ENCODE data around the gene FTO.

GRCh38 chr16:53730693-53731092 is 26.7 kb downstream of the FTO start:
- TF ChIP-seq JUN (CRISPR knock-in tag; IDR thresholded peaks at IDR 0.05), result no peak
- TF ChIP-seq CTCF (IDR thresholded peaks at IDR 0.05), result no peak
- TF ChIP-seq NFYB (CRISPR knock-in tag; conservative IDR thresholded peaks at IDR 0.05; ENCODE audit: low read depth), result no peak
- TF ChIP-seq, protein P1, sequence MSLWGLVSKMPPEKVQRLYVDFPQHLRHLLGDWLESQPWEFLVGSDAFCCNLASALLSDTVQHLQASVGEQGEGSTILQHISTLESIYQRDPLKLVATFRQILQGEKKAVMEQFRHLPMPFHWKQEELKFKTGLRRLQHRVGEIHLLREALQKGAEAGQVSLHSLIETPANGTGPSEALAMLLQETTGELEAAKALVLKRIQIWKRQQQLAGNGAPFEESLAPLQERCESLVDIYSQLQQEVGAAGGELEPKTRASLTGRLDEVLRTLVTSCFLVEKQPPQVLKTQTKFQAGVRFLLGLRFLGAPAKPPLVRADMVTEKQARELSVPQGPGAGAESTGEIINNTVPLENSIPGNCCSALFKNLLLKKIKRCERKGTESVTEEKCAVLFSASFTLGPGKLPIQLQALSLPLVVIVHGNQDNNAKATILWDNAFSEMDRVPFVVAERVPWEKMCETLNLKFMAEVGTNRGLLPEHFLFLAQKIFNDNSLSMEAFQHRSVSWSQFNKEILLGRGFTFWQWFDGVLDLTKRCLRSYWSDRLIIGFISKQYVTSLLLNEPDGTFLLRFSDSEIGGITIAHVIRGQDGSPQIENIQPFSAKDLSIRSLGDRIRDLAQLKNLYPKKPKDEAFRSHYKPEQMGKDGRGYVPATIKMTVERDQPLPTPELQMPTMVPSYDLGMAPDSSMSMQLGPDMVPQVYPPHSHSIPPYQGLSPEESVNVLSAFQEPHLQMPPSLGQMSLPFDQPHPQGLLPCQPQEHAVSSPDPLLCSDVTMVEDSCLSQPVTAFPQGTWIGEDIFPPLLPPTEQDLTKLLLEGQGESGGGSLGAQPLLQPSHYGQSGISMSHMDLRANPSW (CRISPR knock-in tag; conservative IDR thresholded peaks at IDR 0.05; ENCODE audit: low read depth), result no peak
- TF ChIP-seq ZNF232 (CRISPR knock-in tag; IDR thresholded peaks at IDR 0.05), result no peak
- no peak for TF ChIP-seq ZNF219 (CRISPR knock-in tag; IDR thresholded peaks at IDR 0.05; ENCODE audit: borderline replicate concordance)
- TF ChIP-seq MXD4 (CRISPR knock-in tag; IDR thresholded peaks at IDR 0.05; ENCODE audit: borderline replicate concordance), result no peak
- no peak for TF ChIP-seq NR2C2 (CRISPR knock-in tag; IDR thresholded peaks at IDR 0.05)
- TF ChIP-seq, protein P2, sequence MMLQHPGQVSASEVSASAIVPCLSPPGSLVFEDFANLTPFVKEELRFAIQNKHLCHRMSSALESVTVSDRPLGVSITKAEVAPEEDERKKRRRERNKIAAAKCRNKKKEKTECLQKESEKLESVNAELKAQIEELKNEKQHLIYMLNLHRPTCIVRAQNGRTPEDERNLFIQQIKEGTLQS (CRISPR knock-in tag; conservative IDR thresholded peaks at IDR 0.05), result no peak
- no peak for TF ChIP-seq MYBL2 (CRISPR knock-in tag; IDR thresholded peaks at IDR 0.05)
- TF ChIP-seq SP1 (CRISPR knock-in tag; conservative IDR thresholded peaks at IDR 0.05), result no peak
